Measurements from ENCODE around the gene CREB1.
"Not testable (repeated sequence)": the region's sequence is repeated elsewhere in the genome, so short reads cannot be mapped to it uniquely, and the experiment has no call there.

The CREB1 gene
- total RNA-seq = 103 to 121 (median 109) reads per million in 4 experiments

DNA sequence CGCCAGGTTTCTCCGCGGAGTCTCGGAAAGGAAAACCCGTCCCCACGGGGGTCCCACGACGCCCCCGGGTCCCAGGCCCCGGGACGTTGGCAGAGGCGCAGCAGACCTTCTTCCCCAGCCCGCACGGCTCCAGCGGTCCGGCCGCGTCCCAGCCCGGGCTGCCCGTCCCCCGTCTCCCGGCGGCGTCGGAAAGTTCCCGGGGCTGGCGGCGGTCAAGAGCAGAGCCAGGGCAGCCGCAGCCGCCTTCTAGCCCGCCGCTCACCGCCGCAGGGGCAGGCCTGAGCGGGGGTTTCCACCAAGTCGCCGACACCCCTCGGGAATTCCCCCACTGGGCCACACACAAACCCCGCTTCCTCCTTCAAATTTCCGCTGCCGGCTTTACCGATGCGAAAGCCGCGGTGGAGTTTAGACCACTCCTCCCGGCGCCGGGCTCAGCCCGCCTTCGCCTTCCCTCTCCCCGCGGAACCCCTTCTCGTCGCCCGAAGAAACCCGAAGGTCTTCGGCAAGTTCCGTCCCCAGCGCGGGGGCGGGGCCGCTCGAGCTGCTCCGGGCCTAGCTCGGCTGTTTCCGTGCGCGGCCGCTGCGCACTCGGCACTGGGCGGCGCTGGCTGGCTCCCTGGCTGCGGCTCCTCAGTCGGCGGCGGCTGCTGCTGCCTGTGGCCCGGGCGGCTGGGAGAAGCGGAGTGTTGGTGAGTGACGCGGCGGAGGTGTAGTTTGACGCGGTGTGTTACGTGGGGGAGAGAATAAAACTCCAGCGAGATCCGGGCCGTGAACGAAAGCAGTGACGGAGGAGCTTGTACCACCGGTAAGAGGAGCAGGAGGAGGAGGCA is at the start of gene CREB1:
Gene CREB1 (plus strand): TSS at position 633 of the 830 bp plus-strand sequence. CDS start 25,674 bp downstream, outside the sequence.
- peak; percentile 100 for DNase-seq

DNA sequence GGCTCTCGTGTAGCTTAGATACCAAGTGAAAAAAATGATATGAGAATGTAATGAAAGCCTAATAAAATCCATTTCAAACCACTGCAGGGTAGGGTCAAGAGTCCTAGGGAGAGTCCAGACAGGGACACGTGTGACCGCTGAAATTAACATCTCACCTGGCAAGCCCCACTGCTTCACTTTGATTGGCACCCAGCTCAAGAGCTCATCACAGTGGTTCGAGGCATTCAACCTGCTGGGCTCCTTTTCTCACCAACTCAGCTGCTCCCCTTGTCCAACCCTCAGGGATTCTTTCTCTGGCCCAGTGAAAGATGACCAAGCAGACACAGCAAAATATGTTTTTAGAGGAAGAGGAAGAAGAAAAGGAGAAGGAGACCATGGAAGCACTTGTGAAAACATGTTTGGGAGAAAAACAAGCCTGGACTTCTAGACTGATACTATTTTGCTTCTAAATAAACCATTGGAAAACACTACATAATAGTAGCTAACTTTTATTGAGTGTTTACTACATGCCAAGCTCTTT is 49.2 kb upstream of the CREB1 start:
- DNase-seq = no peak

- DNase-seq = no peak
These were observed 47.8 kb upstream of the CREB1 start for GRCh38 chr2:207481924-207482323.

- no peak for DNase-seq
These were observed 47.1 kb upstream of the CREB1 start for GRCh38 chr2:207482630-207483029.

DNA sequence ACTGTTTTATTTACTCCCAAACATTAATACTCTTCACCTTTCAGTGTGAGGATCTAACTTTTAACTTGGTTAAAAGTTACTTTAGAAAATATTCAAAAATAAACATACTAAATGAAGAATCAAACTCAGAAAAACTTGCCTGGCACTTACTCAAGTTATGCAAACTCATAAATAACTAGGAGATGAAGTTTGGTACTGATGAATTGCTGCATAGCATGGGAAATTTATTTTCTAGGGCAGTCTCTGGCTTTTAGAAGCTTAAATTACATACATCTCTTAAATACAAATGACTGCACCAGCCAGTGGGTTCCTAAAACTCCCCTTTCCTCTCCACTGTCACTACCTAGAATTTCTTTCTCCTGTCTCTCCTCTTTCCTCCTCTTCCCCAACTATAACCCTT is 46.7 kb upstream of the CREB1 start:
- no peak for DNase-seq

DNA sequence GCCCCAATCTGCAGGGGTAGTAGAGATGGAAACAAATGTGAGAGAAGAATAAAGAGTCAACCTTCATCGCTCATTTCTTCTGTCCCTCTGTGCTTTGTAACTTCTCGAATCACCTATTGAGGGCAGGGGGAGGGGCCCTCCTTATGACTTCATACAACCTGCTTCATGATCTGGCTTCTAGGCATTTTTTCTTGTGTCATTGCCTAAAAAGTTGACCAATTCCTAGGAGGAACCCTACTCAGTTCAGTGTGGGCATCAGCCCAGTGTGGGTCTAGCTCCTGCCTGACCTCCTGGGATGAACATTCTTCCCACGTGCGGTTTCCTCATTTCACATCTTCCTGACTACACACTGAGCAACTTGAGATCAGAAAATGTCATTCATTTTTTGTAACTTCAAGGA is 46.3 kb upstream of the CREB1 start:
- DNase-seq = no peak

GRCh38 chr2:207484444-207485391 is 45.0 kb upstream of the CREB1 start:
- DNase-seq = no peak

- no peak for DNase-seq
These were observed 42.0 kb upstream of the CREB1 start for GRCh38 chr2:207487650-207488311.

DNA sequence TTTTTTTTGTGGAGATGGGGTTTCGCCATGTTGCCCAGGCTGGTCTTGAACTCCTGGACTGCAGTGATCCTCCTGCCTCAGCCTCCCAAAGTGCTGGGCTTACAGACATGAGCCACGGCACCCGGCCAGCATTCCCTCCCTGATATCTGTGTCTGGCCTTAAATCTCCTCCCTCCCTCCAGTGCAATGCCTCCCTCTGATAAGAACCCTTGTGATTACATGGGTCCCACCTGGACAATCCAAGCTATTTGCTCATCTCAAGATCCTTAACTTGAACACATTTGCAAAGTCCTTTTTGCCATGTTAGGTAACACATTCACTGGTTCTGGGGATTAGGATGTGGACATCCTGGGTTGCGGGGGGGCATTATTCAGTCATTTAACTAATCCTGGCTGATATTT is 40.5 kb upstream of the CREB1 start:
- no peak for DNase-seq

GRCh38 chr2:207490441-207490840 is 39.3 kb upstream of the CREB1 start:
- DNase-seq = no peak

DNA sequence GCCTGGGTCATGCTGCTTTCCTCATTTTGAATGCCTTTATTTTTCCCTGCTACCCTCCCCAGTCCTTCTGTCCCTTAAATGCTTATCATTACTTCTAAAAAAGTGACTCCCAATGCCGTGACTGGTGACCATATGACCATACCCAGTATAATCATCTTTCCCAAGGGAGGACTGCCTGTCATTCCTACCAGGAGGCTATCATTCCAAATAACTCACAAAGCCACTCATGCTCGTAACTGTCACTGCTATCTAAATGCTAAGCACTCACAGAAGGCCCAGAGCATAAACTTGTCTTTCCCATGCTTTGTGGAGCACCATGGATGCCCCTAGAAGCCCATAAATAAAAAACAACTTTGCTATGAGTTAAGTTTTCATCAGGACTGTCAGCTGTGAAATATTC is 38.7 kb upstream of the CREB1 start:
- no peak for DNase-seq

GRCh38 chr2:207491956-207492355 is 37.8 kb upstream of the CREB1 start:
- DNase-seq = no peak

DNA sequence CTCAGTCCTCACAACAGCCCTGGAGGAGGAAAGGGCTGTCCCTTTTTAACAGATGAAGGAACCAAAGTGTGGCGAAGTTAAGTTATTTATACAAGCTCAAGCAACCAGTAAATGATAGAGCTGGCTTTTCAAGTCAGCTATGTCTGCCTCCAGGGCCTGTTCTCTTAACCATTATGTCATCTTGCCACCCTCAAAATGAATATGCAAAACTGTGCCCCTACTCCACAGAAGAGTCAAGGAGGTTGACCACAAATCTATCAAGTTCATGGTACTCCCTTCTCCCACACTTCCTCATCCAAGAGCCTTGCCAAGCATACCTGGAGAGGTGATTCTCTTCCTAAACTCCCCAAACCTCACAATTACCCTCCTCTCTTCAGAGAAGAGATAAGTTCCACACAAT is 37.3 kb upstream of the CREB1 start:
- DNase-seq = no peak

GRCh38 chr2:207494137-207494536 is 35.6 kb upstream of the CREB1 start:
- DNase-seq = no peak

GRCh38 chr2:207496936-207497335 is 32.8 kb upstream of the CREB1 start:
- DNase-seq = not testable (repeated sequence)

- DNase-seq = no peak
These were observed 32.2 kb upstream of the CREB1 start for GRCh38 chr2:207497596-207497995.

- DNase-seq = no peak
These were observed 31.3 kb upstream of the CREB1 start for GRCh38 chr2:207498427-207498826.

- DNase-seq = no peak
These were observed 30.6 kb upstream of the CREB1 start for GRCh38 chr2:207499114-207499513.

DNA sequence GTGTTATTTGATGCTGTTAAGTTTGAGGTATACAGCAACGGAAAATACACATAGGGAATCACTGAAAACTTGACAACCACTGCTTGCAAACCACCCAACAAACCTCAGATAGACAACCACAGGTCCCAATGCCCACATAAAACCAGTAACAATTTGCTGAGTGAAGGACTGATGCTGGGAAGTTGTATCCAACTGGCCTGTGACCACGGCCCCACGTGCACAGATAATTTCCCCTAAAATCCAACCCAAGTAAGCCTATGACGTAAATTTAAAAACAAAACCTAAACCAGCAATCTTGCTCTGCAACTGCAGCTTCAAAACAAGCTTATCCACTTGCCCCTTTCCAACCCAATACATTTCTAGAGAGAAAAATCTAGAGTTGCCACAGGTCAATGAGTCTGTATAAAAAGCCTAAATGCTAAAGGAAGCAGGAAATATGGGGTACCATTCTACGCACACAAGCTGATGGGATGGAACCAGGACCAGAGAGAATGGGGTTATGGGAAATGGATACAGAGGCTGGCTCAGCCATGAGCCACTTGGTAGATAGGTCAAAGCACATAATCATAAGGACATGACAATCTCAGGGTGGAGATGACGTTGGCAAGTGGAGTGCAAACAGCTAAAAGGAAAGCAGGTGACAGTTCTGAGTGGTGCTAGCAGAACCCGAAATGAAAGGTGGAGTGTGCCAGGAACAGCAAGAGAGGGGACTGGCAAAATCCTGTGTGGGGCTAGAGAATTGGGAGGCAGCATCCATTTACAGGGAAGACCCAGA is 27.8 kb upstream of the CREB1 start:
- no peak for DNase-seq

DNA sequence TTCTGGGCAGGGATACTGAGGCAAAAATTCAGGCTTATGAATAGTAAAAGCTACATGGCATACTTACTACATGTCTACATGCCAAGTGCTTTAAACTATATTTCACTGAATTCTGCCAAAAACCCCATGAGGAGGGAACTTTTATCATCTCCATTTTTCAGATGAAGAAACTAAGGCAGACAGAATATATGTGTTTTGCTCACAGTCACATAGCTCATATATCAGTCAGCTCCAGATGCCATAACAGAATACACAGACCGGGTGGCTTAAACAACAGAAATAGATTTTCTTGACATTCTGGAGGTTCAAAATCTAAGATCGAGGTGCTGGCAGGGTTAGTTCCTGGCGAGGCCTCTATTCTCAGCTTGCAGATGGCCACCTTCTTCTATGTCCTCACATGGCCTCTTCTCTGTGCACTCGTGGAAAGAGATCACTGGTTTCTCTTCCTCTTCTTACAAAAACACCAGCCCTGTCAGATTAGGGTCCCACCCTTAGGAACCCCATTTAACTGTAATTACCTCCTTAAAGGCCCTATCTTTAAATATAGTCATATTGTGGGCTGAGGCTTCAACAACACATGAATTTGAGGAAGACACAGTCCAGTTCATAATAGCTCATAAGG is 27.1 kb upstream of the CREB1 start:
- DNase-seq = no peak

DNA sequence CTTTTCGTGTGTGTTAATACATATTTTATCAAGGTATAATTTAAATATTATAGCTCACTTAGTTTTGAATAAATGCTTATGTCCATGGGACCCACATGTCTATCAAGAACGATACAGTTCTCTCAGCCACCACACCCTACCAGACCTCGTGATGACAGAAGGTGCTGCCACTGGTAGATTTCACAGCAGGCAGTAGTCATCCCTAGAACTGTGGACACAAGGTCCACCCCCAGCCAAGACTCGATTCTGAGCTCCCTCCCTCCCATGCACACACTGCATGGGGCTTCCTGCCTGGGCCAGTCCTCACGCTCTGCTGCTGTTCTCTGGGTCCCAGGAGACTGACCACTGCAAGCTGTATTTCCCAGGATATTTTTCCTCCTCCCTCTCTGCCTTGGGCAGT is 26.5 kb upstream of the CREB1 start:
- no peak for DNase-seq
